Bronchial smooth muscle cell (primary cell): Measurements from ENCODE around the gene ZNF727. TPM values are rescaled to one million over a fixed set of nuclear protein-coding genes. Genes with fewer than 3 reads are reported as not detected.

Experiments used
- total RNA-seq: library from RNA; depleted of rRNA; stranded (reverse); fragments of >200 nt; gene quantifications from 2 replicates; pipeline ENCODE4 v1.2.1, GENCODE V29; 2014

The ZNF727 gene
- under 0.01 TPM in 1 of 2 replicates, not detected in the other for total RNA-seq

GRCh38 chr7:64045301-64046040 is at the start of gene ZNF727:
Gene ZNF727, plus strand, starts transcription at chr7:64045434. Its CDS starts 188 bp downstream, at chr7:64045622.

GRCh38 chr7:63998549-63998948 is 46.7 kb upstream of the ZNF727 start, which contains the start of gene ZNF722:
Gene ZNF722, plus strand, starts transcription at chr7:63998849. Its CDS starts 113 bp downstream, at chr7:63998962.

Other genes with a start within 250 kb of the ZNF727 start
- not detected in 2 replicates for gene ZNF722, start 46.6 kb upstream of the ZNF727 start, total RNA-seq
- not detected in 2 replicates for gene ZNF735, start 161.8 kb downstream of the ZNF727 start, total RNA-seq
- gene ZNF679, start 183.0 kb downstream of the ZNF727 start, total RNA-seq: not detected in 2 replicates